HG03432 (cell line): Measurements from ENCODE around the gene TSPAN19.
"Not testable (repeated sequence)": the region's sequence is repeated elsewhere in the genome, so short reads cannot be mapped to it uniquely, and the experiment has no call there.

ENCODE experiments used
- ATAC-seq: cut with Tn5 transposase; IDR thresholded peaks from one replicate; pipeline ENCODE4 v1.9.1; 2021; ENCODE audit warnings: mild to moderate bottlenecking, moderate library complexity; ENCODE audit not compliant: unreplicated experiment

The TSPAN19 gene

GRCh38 chr12:85036234-85036707 is at the start of gene TSPAN19, which contains the start of gene LRRIQ1:
TSS of gene TSPAN19 (minus strand) at chr12:85036277. CDS start at chr12:85029946, 6,331 bp downstream.
TSS of gene LRRIQ1 (plus strand) at chr12:85036351. CDS start at chr12:85038177, 1,826 bp downstream.
- peak; percentile 100 for ATAC-seq

- no peak for ATAC-seq
Measured at GRCh38 chr12:85085066-85085465, 49.0 kb upstream of the TSPAN19 start.

GRCh38 chr12:85076688-85077430 is 40.8 kb upstream of the TSPAN19 start:
- ATAC-seq: peak; percentile 88

GRCh38 chr12:85072826-85073225 is 36.7 kb upstream of the TSPAN19 start:
- ATAC-seq: no peak

DNA sequence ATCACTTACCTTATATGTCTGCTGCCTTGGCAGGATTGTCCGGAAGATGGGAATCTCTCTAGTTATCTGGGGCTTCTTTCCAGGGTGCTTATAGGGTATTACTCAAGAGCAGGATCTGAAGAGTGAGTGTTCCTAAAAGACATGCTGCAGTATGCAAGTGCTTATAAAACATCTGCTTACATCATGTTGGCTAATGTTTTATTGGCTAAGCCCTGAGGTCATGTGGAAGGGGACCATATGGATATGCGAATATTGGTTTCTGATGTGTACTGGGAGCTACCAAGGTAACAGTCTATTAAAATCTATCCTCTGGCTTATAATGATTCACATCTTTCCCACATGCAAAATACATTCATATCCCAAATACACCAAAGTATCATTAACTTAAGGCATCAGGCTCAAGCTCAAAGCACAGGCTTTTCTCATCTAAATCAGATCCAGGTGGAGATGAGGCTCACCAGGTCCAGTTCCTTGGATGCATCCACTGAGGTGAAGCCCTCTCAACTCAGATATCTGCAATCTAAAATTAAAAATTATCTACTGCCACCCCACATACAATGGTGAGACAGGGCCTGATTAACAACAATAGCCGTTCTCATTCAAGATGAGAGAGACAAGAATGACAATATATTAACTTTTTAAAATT is 29.9 kb upstream of the TSPAN19 start:
- ATAC-seq: no peak

- no peak for ATAC-seq
Measured at GRCh38 chr12:85060916-85061315, 24.8 kb upstream of the TSPAN19 start.

DNA sequence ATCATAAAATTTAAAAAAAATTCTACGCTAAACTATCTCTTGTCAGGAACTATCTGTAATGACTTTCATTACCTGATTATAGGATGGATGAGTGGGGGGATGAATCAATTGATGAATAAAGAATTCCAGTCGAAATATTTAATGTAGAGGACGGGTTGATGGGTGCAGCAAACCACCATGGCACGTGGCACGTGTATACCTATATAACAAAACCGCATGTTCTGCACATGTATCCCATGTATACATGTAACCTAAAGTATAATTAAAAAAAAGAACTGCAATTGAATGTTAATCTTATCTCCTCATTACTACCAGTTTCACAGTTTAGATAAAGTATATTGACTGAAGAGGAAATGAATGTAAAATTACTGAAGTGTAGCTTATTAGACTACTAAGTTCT is 23.5 kb upstream of the TSPAN19 start:
- no peak for ATAC-seq

- ATAC-seq: no peak
Measured at GRCh38 chr12:85058339-85058738, 22.3 kb upstream of the TSPAN19 start.

- ATAC-seq: peak; percentile 82
Measured at GRCh38 chr12:85057370-85057963, 21.4 kb upstream of the TSPAN19 start.

DNA sequence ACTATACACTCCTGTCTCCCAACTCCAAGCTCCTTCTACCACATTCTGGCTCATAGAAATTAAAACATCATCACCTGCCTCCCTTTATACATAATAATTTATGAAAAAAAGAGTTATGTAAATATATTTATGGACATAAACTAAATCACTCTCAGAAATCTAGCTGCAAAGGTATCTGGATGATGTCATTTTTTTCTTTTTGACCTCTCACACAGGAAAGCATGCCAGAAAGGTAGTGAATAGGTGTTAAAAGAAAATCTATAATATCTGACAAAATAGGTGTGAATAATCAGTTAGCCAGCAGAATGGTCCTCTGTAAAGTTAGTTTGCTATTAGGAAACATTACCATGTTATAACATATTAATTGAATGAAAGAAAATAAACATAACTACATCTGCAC is 7.8 kb upstream of the TSPAN19 start:
- no peak for ATAC-seq

- no peak for ATAC-seq
Measured at GRCh38 chr12:85041395-85041794, 5.3 kb upstream of the TSPAN19 start.

DNA sequence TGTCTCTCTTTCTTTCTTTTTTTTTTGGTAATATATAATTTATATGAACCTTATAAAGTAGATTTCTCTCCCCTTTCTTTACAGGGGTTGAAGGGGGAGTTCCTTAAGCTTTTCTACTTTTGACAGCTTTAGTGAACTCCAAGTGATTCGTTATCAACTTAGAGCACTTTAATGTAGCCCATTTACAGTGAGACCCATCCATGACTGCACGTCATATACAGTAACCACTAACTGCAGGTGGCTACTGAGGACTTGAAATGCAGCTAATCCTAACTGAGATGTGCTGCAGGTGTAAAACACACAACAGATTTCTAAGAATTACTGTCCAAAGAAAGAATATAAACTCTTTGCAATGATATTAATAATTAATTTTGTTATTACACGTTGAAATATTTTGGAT is 656 bp upstream of the TSPAN19 start:
- no peak for ATAC-seq

- peak; percentile 52 for ATAC-seq
Measured at GRCh38 chr12:85029456-85029855, 6.6 kb downstream of the TSPAN19 start.

- ATAC-seq: no peak
Measured at GRCh38 chr12:85018098-85018497, 18.0 kb downstream of the TSPAN19 start.

DNA sequence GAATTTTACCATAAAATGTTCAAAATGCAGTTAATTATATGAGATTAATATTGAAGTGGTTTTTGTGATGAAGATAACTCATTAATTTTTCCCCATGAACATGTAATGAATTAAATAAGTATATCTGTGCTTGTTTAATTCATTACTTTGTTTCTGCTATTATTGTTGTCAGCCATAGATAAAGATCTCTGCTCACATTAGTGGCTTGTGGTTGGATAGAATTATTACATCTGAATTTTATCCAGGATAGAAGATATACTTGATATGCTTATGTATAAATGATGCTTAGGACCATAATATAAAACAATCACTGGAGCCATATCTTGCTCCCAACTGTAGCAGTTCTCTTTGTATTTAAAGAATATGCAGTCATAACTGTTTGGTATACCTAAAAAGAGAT is 18.5 kb downstream of the TSPAN19 start:
- ATAC-seq: no peak

DNA sequence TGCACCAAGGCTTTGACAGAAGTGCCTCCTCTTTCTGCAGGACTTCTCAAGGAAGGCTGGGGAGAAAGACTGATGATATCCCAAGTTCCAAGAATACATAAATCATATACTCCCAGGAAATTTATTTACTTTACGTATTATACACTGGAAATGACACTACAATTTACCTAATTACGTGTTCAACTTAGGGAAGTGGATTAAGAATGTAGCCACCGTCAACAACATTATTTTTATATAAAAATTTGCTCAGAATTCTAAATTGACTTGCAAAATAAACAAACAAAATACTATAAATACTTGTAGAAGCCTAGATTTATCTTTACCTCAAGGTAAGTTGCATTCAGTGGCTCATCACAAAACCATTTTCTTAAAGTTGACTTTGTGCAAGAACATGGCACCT is 18.9 kb downstream of the TSPAN19 start:
- ATAC-seq: no peak

DNA sequence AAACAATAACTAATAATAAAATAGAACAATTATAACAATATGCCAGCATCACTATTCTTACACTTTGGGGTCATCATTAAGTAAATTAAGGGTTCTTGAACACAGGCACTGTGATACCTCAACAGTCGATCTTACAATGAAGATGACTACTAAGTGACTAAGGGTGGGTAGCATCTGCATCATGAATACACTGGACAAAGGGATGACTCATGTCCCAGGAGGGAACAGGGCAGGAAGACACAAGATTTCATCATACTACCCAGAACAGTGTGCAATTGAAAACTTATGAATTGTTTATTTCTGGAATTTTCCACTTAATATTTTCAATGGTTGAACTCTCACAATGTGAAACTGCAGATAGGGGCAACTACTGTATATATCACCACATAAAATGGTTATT is 19.7 kb downstream of the TSPAN19 start:
- ATAC-seq: no peak

GRCh38 chr12:85007836-85008235 is 28.2 kb downstream of the TSPAN19 start:
- ATAC-seq: no peak

GRCh38 chr12:85006206-85006605 is 29.9 kb downstream of the TSPAN19 start:
- ATAC-seq: no peak

- no peak for ATAC-seq
Measured at GRCh38 chr12:85005615-85006014, 30.5 kb downstream of the TSPAN19 start.

GRCh38 chr12:85005047-85005446 is 31.0 kb downstream of the TSPAN19 start:
- not testable (repeated sequence) for ATAC-seq

GRCh38 chr12:85004204-85004603 is 31.9 kb downstream of the TSPAN19 start:
- no peak for ATAC-seq
